NK-92 (cell line): ENCODE data around the gene ADD1.
"Not testable (repeated sequence)": the region's sequence is repeated elsewhere in the genome, so short reads cannot be mapped to it uniquely, and the experiment has no call there.

Experiments used
- DNase-seq: peaks from one replicate; lab custom pipeline; 2025; ENCODE audit not compliant: unreplicated experiment; lab: John Stamatoyannopoulos, UW

Gene ADD1

DNA sequence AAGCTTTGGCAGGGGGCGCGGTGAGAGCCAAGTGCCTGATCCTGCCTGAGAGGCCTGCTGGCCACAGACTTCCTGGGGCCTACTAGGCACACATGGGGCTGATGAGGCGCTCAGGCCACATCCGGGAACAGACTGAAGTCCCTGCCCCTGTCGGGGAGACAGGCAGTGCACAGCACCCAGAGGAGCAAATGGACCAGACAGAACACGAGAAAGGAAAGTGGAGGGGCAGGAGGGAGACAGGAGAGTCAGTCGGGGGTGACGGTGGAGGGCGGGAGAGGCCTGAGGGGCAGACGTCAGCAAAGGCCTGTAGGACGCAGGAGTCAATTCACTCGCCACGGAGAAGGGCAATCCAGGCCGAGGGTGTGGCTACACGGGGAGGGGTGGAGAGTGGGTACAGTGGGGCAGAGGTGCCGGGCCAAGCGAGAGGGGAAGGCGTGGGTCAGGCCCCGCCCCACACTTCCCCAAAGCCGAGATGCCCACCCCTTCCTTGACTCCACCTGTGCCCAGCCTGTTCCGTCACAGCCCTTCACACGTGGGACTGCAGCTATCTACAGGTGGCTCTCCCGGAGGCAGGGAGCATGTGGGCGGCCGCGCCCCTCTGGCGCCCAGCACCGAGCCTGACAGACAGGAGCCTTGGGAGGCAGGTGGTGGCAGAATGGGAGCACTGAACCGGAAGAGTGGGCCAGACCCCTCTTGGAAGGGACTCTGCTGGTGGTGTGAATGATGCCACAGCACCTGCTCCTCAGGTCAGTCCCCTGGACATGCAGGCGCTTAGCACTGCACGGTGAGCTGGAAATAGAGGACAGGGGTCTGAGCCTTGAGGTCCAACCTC lies 99.1 kb downstream of the ADD1 start:
- DNase-seq: no peak

DNA sequence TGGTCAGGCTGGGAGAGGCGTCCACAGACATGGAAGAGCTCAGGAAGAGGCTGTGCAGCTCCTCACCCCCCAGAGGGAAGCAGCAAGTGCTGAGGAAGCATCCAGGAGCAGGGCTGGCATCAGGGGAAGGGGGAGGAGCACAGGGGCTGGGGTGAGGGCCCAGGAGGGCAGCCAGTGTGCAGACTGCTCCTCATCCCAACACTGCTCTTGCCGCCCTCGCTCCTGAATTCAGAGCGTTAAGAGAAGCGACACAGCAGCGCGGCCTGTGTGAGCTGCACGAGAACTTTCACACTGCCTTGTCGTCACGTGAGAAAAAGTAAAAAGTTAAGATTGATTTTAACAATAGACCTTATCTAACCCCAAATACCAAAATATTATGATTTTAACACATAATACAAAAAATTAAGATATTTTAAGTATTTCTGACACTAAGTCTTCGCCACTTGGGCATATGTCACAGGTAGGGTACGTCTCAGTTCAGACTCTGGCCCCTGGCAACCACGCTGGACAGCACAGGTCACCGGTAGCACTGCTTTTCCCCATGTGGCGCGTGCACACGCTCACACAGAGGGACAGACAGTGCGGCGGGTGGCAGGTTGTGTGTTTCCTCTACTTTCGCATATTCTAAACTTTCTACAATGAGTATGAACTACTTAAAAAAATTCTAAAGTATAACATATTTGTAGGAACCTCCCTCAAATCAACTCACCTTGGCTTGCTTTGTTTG lies 99.9 kb downstream of the ADD1 start:
- no peak for DNase-seq

DNA sequence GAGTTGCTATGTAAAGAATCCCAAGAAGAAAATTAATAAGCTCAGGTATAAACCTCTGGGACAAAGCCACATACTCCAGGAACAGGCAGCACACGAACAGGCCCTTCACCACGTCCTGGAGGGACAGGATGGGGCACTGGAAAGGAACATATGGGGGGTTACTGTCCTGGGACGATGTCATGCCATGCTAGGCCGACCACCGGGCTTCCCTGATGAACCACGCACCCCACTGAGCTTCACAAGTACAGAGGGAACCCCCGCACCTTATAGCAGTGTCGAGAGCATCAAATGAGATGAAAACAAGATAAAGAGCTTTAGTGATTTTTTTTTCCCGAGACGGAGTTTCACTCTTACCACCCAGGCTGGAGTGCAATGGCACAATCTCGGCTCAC lies 100.4 kb downstream of the ADD1 start:
- DNase-seq: no peak

DNA sequence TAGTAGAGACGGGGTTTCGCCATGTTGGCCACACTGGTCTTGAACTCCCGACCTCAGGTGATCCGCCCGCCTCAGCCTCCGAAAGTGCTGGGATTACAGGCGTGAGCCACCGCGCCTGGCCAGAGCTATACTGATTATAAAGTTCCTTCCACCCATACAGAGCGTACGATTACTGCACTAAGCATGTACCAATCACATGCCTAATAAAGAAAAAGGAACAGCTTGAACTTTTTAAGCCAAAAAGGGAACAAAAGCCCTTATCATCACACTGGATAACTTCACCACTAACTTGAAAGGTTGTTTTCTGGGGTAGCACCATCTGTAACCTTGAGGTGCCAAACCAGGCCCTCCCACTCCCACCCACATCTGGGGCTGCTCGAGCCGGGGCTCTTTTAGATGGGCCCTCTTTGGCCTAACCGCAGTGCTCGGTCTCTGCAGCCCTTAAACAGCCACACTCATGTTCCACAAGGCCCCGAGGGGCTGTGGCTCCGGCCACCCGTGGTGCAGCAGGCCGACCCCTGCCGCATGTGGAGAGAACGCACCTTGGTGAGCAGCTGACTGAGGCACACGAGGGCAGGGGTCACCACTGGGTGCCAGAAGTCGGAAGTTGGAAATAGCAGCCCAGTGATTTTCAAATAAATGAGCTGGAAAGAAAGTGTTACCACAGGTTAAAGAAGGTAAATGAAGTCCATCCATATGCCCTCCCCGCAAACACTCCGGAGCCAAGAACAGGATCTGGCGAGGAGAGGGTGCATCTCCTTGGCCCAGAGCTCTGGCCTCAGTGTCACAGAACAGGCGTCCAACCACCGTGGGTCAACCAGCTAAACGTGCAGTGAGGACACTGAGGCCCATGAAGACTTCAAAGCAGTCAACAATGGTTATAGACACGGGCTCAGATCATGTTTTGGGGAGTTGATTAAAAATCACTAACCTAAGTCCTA lies 101.2 kb downstream of the ADD1 start:
- DNase-seq: no peak

DNA sequence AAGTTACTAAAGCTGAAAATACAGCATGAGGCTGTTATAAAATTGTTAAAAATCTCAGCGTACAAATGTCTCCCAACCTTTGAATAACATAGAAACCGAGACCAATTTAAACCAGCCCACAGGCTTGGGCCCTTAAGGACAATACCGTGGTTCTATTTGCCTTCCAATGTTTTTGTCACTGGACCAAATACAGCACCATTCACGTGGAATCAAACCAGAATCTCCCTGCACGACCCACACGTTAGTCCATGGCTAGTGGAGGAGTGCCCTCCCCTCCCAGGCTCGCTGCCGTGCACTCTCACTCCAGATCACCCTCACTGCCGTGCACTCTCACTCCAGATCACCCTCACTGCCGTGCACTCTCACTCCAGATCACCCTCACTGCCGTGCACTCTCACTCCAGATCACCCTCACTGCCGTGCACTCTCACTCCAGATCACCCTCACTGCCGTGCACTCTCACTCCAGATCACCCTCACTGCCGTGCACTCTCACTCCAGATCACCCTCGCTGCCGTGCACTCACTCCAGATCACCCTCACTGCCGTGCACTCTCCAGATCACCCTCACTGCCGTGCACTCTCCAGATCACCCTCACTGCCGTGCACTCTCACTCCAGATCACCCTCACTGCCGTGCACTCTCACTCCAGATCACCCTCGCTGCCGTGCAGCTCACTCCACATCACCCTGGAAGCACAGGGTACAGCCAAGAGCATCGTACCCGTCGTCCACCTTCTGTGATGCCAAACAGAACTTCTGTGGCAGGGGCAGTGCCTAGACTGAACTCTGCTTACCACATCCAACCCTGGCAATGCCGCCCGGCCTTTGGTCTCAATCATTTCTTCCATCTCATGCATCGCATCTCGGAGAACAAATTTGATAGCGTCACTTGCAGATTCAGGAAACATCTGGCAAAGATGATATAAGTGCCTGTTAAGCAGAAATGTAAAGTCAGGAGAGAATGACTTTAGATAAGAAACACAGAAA lies 102.3 kb downstream of the ADD1 start:
- not testable (repeated sequence) for DNase-seq

DNA sequence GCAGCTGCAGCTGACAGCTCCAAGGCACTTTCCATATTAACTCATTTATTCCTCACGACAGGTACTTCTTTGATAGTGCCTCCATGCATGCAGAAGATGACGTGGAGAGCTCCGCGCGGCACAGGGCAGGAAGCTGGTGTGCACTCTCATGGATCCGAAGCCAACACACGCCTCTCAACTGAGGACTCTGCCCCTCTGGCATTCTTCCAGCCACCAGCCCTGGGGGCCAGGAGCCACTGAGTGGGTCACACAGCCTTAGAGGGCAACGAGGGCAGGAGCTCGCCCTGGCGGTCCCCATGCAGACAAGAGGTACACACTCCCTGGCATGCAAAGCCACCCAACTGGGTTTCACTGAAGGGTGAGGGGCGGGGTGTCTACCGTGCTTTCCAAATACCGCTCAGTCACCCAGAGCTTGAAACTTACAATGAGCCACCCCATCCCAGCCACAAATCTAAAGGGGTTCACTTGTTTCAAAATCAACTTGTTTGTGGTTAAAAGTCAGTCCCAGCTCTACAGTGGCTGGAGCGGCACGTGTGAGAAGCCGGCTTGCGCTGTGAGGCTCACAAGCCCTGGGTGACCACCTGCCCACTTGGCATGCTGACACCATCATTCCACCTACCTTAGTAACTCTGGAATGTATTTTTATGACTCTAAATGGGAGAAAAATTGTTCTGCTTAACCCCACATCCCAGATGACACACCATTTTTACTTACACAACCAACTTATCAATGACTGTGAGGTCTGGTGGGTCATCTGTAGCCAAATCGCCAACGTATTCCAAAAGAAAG lies 103.4 kb downstream of the ADD1 start:
- no peak for DNase-seq

DNA sequence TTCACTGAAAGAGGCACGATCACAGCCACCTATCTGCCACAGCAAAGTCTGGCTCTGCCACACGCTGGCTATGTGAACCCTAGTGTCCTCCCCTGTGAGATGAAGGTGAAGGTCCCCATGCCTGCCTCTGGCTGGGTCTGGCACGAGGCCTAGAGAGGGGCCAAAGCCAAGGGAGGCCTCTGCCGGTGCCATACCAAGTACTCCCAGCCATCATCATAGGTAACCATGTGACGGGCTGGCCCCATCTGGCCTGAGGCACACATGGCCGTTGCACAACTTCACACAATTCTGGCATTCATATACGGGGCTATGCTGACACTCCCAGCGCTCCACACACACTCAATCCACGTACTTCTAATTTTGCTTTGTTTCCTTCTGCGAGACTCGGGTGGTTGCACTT lies 104.3 kb downstream of the ADD1 start:
- DNase-seq: no peak

DNA sequence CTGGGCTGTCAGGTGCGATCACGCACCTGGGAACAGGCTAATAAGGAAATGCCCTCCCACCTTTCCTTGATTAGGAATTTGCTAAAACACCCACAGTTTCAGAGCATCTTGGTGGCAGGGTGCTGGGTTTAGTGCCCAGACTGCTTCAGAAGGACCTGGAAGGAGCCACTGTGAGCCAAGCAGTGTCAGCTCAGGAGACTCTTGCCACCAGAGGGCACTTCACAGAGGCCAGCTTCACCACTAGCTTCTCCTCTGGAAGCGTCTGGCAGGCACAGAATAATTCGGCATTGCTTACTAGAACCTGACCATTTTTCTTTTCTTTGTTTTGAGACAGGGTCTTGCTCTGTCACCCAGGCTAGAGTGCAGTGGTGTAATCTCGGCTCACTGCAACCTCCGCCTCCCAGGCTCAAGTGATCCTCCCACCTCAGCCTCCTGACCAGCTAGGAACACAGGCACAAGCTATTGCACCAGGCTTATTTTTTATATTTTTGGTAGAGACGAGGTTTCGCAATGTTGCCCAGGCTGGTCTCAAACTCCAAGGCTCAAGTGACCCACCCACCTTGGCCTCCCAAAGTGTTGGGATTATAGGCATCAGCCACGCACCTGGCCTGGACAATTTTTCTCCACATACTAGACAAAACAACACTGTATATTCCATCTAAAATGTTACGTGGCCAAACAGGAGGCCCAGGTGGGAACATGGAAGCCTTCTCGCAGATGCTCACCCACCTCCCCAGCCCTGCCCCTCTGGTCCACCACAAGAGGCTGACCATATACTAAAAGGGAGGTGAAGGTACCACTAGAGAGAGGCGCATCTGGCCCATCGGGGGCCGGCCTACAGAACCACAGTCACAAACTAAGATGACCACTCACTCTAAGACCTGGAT lies 105.5 kb downstream of the ADD1 start:
- no peak for DNase-seq

DNA sequence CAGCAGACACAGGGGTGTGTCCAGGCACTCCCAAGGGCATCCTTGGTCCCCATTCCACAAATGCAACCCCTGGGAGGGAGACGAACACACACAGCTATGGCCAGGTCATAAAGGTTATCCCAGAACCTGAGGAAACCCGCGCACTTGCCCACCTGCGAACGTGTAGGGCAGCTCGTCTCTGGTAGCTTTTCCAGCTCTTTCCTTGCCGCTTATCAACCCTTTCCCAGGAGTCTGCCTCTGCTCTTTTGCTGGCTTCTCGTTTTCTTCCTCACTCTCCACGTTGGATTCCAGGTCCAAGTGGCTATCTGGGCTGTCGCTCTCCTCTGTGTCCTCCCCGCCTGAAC lies 106.1 kb downstream of the ADD1 start:
- DNase-seq: no peak

DNA sequence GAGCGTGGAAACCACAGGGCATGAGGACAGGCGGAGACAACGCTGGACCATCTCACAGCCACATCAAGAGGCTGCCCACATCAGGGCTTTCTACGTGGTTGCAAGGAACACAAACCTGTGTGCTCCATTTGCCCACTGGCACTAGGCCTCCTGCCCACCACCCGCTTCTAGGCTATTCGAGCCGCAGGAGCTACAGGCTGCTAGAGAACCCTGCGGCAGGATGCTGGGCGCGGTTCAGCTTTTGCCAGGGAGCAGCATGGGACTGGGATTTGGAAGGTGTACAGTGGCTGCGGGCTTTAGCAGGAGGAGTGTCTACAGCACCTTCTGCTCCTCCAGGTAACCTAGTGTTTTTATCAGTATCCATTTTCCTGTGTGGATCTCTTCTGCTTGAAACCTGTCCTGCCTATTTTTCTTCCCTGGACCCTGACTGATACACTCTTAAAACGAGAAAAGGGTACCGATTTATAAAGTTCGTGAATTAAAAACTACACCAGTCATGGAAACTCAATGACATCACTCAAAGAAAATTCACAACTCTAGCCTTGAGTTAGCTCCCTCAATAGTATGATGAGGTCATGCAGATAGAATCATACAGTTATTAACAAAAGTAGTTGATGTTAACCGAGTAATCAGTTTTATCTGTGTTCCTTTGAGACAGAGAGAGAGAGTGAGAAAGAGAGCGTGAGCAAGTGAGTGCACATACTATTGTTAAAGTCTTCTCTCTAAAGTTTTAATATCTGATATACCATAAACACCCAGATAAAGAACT lies 106.8 kb downstream of the ADD1 start:
- no peak for DNase-seq

DNA sequence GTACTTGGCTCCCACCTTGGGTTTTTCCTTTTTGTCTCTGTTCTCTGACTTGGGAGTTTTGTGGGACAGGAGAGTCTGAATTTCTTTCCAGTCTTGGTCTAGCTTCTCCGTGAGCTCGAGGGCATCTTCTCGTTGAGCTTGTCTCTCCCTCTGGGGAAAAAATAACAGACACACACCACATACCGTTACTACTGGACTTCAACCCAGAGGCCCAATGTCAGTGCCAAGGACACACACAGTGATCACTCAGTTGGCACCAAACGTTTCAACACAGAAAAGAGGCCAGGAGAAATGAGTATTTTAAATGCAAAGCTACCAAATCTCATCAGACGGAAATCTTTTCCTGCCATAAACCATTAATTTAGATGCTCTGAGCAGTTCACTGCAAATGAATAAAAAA lies 109.9 kb downstream of the ADD1 start:
- no peak for DNase-seq

DNA sequence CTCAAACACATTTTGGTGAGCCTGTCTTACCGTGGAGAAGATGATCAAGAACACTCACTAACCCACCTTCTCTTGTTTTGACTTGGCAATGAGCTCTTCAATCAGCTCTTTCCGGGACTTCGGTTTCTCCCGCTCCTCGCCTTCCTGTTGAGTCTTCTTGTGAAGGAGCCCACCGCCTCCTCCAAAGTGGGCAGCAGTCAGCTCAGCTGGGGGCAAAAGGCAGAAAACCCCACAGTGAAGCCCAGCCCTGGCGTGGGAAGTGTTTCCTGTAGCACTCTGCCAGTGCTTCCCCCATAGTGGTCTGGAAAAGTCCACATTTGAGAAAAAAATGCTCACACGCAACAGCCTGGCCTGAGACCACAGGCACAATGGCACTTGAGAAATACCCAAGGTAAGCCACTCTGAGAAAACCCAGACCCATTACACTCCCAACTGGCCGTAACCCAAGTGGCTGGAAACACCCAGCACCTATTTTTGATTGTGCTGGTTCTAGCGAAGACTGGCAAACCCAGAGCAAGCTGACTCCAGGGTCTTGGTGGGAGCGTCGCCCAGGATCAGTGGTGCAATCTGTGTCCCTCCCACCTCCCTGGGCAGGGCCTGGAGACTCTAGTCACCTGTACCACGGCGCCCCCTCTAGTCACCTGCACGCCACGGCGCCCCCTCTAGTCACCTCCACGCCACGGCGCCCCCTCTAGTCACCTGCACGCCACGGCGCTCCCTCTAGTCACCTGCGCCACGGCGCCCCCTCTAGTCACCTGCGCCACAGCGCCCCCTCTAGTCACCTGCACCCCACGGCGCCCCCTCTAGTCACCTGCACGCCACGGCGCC lies 110.9 kb downstream of the ADD1 start:
- no peak for DNase-seq

DNA sequence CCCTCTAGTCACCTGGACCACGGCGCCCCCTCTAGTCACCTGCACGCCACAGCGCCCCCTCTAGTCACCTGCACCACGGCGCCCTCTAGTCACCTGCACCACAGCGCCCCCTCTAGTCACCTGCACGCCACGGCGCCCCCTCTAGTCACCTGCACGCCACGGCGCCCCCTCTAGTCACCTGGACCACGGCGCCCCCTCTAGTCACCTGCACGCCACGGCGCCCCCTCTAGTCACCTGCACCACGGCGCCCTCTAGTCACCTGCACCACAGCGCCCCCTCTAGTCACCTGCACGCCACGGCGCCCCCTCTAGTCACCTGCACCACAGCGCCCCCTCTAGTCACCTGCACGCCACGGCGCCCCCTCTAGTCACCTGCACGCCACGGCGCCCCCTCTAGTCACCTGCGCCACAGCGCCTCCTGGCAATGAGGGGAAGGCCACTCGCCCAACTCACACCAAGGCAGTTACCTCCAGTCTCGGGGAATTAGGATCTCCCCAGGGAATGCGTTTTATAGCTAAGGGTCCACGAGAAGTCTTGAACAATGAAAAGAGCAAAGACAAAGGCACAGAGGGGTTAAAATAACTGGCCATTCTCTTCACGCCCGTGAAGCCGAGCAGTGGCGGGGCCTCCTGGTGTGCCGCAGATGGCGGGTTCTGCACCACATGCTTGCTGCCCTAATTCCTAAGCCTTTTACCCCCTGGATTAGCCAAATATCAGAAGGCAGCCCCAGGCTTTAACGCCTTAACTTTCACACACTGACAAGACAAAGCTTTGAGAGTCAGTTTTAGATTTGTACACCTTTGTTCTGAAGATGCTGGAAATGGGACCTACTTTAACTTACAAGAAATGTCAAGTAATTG lies 111.8 kb downstream of the ADD1 start:
- not testable (repeated sequence) for DNase-seq

DNA sequence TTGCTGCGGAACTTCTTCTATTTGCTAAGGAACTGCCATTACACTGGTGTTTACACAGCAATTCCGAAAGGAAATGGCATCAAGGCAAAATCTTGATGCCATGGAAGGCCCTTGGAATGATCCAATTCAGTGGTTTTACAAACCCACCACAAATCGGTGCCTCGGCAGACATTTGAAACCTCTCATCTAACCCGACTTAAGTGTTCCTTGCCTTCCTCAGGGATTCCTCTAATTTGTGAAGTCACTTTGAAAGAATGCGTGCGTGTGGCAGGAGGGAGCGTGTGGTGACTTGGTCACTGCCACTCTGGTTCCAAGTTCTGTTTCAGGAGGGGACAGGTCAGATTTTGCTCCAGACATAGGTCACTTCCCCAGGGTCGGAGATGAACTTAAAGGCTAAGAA lies 114.8 kb downstream of the ADD1 start:
- DNase-seq: no peak

DNA sequence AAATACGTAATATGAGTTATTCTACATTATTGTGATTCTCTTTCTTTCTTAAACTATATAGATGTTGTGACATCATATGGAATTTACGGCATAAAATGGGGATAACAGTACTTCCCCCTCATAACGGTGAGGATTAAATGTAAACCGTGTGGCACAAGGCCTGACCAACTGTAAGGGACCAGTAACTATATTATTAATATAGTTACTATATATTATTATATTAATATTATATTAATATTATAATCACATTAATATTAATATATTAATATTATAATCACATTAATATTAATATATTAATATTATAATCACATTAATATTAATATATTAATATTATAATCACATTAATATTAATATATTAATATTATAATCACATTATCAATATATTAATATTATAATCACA lies 116.8 kb downstream of the ADD1 start:
- DNase-seq: not testable (repeated sequence)

DNA sequence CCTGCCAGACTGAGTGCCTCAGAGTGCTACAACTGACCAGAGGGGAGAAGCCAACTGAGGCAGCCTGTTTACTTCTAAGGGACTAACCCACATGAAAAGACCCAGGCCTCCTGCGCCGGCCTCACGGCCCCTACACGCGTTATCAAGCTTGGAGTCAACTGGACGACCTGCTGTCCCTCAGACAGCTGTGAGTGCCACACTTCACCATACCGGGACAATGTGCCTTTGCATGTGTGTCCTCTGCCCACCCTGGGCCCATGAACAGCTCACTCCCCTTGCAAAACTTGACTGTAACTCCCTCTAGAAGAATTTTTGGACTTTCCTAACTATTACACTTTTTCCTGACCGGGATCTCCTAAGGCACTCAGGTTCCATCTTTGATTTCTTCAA lies 117.8 kb downstream of the ADD1 start:
- DNase-seq: no peak
